ENCODE measurements around the gene RRM2. TPM values are rescaled to one million over a fixed set of nuclear protein-coding genes. Genes with fewer than 3 reads are reported as not detected.
A peak's percentile ranks its signal among the peaks of the same experiment; 100 is the strongest.

The RRM2 gene
- total RNA-seq, 1 experiment from 2014 or later, result 330 TPM

- POLR2A ChIA-PET, result interaction anchor here (1.1 kb wide), 1 partner anchor 293 kb away, joined by 4 read pairs; no protein-coding TSS in a partner anchor
Measured at GRCh38 chr2:10141736-10142639, 19.4 kb downstream of the RRM2 start.

More at GRCh38 chr2:10141736-10142639, 19.4 kb downstream of the RRM2 start:
- ATAC-seq (peak; percentile 81), DNase-seq (ENCODE audit: low read depth, low spot score) (no peak)
- no peaks in the 10 kb centered on the region for H4K20me1 ChIP-seq (ENCODE audit: insufficient read depth)
- ChIA-PET RAD21 (ENCODE audit: low non-redundant PET in 1 of 2, low total read pairs in 2 of 2, uncharacterized antibody in 2 of 2, unreplicated experiment in 2 of 2) (interaction anchor here (0.6 to 1.7 kb wide), 8 partner anchors 42 to 605 kb away, joined by 3 to 7 read pairs (median 4); no protein-coding TSS in a partner anchor), CTCF (interaction anchor here (0.6 to 2.8 kb wide), 9 partner anchors 30 to 334 kb away, joined by 3 to 17 read pairs (median 3); no protein-coding TSS in a partner anchor)
- H3K4me1 ChIP-seq (ENCODE audit: control insufficient read depth in 1 of 2, insufficient read depth in 2 of 2, low read length in 2 of 2), result peaks cover 2 to 17% of the 10 kb centered on the region in 2 experiments; a peak in 3 of 4 replicates
- BruUV-seq (replicated peaks), result no TSS peak
- no peak overlapping the region for H3K4me3 ChIP-seq (replicated peaks in 1 of 2; ENCODE audit: low read depth in 1 of 2, low read length in 2 of 2)
- H3K9ac ChIP-seq (ENCODE audit: low read length), result no peak overlapping the region
- peak; percentile 78 for TF ChIP-seq RAD21 (IDR thresholded peaks at IDR 0.05; ENCODE audit: low read depth)
- TF ChIP-seq CEBPB (IDR thresholded peaks at IDR 0.05; ENCODE audit: low read depth), result no peak
- TF ChIP-seq CTCF (IDR thresholded peaks at IDR 0.05 in 2 of 3, conservative IDR thresholded peaks at IDR 0.05 in 1 of 3; ENCODE audit: borderline replicate concordance in 1 of 3, insufficient read depth in 1 of 3, low read depth in 2 of 3, low read length in 2 of 3), result peak; percentile 49 to 62 (median 60); a peak in 5 of 6 replicates
- intact Hi-C loops (cut with micrococcal nuclease), result loop anchor here (1.0 to 5.0 kb wide), 2 partner anchors 267 to 295 kb away; no protein-coding TSS in a partner anchor
- H3K9me2 ChIP-seq (ENCODE audit: insufficient read depth), result no peaks in the 10 kb centered on the region
- H3K27me3 ChIP-seq (ENCODE audit: insufficient read depth, low read length), result no peaks in the 10 kb centered on the region
- no peaks in the 10 kb centered on the region for H3K79me2 ChIP-seq (ENCODE audit: insufficient read depth, low read length)
- no peak overlapping the region for H3K27ac ChIP-seq (ENCODE audit: low read depth, low read length)
- no peak overlapping the region for H2AFZ ChIP-seq (ENCODE audit: low read depth, low read length, poor library complexity, severe bottlenecking)
- H3K4me2 ChIP-seq (ENCODE audit: low read length), result no peak overlapping the region
- no peaks in the 10 kb centered on the region; a peak in 1 of 4 replicates for H3K36me3 ChIP-seq (ENCODE audit: control insufficient read depth in 1 of 2, insufficient read depth in 2 of 2, low read length in 2 of 2)
- H3K9me3 ChIP-seq (ENCODE audit: control insufficient read depth in 1 of 2, insufficient read depth in 1 of 2, low read depth in 1 of 2, low read length in 2 of 2), result no peaks in the 10 kb centered on the region

Data from HCT116 (cell line).